ENCODE results near the gene GBP1.

DNA sequence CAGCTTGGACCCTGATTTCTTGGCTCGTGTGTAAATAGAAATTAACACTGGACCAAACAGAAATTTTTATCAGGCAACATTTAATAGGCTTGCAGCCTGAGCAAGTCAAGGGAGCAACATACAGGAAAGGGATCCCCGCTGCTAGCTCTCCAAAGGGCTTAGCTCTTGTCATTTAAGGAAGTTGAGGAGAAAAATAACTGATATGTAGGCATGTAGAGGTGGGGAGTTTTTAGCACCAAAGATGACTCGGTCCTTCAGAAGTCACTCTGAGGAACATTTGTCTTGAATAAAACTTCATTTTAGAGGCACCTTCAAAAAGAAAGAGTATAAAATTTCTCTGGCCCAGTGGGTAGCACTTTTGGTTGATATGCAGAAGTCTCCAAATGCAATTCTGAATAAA lies 33.8 kb upstream of the GBP1 start:
- no peak for TF ChIP-seq CTCF (conservative IDR thresholded peaks at IDR 0.05; ENCODE audit: low read length)
- no peak for TF ChIP-seq EZH2phosphoT487 (IDR thresholded peaks at IDR 0.05; ENCODE audit: borderline replicate concordance)
